HepG2 (cell line): ENCODE data around the gene YLPM1.

Experiments
- CTCF ChIP-seq: sonication (generic); formaldehyde crosslinking; IDR thresholded peaks from 2 replicates; pipeline ENCODE4 v1.5.0; 2020; ENCODE audit warnings: mild to moderate bottlenecking, missing genetic modification reagents, moderate library complexity
- EHMT2 ChIP-seq: fragments of 200-600 bp; sonication (generic); IDR thresholded peaks from 2 replicates; pipeline ENCODE4 v1.7.0; 2017; ENCODE audit warnings: antibody characterized with exemption, low read depth, low read length, borderline replicate concordance
- FOXP4 ChIP-seq: sonication (generic); formaldehyde crosslinking; IDR thresholded peaks from 2 replicates; pipeline ENCODE4 v1.4.0; 2020; ENCODE audit warnings: missing genetic modification reagents
- GATAD1 ChIP-seq: IDR thresholded peaks from 2 replicates; pipeline ENCODE4 v1.6.1; 2016; ENCODE audit warnings: missing genetic modification reagents, missing compliant biosample characterization
- HBP1 ChIP-seq: IDR thresholded peaks from 2 replicates; pipeline ENCODE4 v1.6.1; 2016; ENCODE audit warnings: low read depth, control low read depth
- HNF4A ChIP-seq: sonication (generic); formaldehyde crosslinking; IDR thresholded peaks from 2 replicates; pipeline ENCODE4 v1.4.0; 2020; ENCODE audit warnings: missing genetic modification reagents
- POLR2AphosphoS5 ChIP-seq: IDR thresholded peaks from 2 replicates; pipeline ENCODE4 v1.6.1; 2012; ENCODE audit warnings: low read depth, low read length
- TAF1 ChIP-seq: sonication (generic); formaldehyde crosslinking; IDR thresholded peaks from 2 replicates; pipeline ENCODE4 v1.4.0; 2020; ENCODE audit warnings: missing genetic modification reagents
- ZBTB43 ChIP-seq: sonication (generic); formaldehyde crosslinking; conservative IDR thresholded peaks from 2 replicates; pipeline ENCODE4 v1.4.0; 2020; ENCODE audit warnings: missing genetic modification reagents
- ZNF33A ChIP-seq: sonication (generic); formaldehyde crosslinking; IDR thresholded peaks from 2 replicates; pipeline ENCODE4 v1.5.1; 2020; ENCODE audit warnings: missing genetic modification reagents, mild to moderate bottlenecking, moderate library complexity, borderline replicate concordance
- ZNF609 ChIP-seq: sonication (generic); formaldehyde crosslinking; IDR thresholded peaks from 2 replicates; pipeline ENCODE4 v1.4.0; 2020; ENCODE audit warnings: mild to moderate bottlenecking, missing genetic modification reagents, borderline replicate concordance
- ZNF670 ChIP-seq: sonication (generic); formaldehyde crosslinking; IDR thresholded peaks from 2 replicates; pipeline ENCODE4 v1.8.0; 2022; ENCODE audit warnings: mild to moderate bottlenecking, missing genetic modification reagents, borderline replicate concordance
- ZSCAN29 ChIP-seq: sonication (generic); formaldehyde crosslinking; conservative IDR thresholded peaks from 2 replicates; pipeline ENCODE4 v1.4.0; 2020; ENCODE audit warnings: mild to moderate bottlenecking, missing genetic modification reagents

GRCh38 chr14:74867673-74868072 is 104.6 kb downstream of the YLPM1 start:
- TF ChIP-seq ZBTB43 (CRISPR knock-in tag) (no peak), TAF1 (no peak), HBP1 (CRISPR knock-in tag) (no peak), ZSCAN29 (no peak), GATAD1 (no peak), FOXP4 (CRISPR knock-in tag) (no peak), ZNF670 (CRISPR knock-in tag) (no peak), EHMT2 (no peak), CTCF (CRISPR knock-in tag) (no peak), HNF4A (CRISPR knock-in tag) (no peak), ZNF609 (CRISPR knock-in tag) (no peak), POLR2AphosphoS5 (no peak), ZNF33A (no peak)
